Bronchial epithelial cell (primary cell): ENCODE measurements around the gene LRRC28. TPM values are rescaled to one million over a fixed set of nuclear protein-coding genes. Genes with fewer than 3 reads are reported as not detected.

Experiments used
- DNase-seq: peaks from one replicate; pipeline ENCODE4 v3.0.0-alpha.2; 2010; ENCODE audit warnings: low read depth
- FAIRE-seq: peaks from 2 replicates; lab custom pipeline; 2011; peaks lifted over from hg19 to GRCh38; lab: Jason Lieb, UNC
- H3K27me3 ChIP-seq: 2 replicates; pipeline ENCODE4 v1.5.1; 2011; ENCODE audit warnings: low read length; ENCODE audit not compliant: control insufficient read depth, insufficient read depth
- H3K36me3 ChIP-seq: 2 replicates; pipeline ENCODE4 v1.5.1; 2011; ENCODE audit warnings: low read length; ENCODE audit not compliant: control insufficient read depth, insufficient read depth
- H3K4me3 ChIP-seq: 2 replicates; pipeline ENCODE4 v1.5.1; 2011; ENCODE audit warnings: mild to moderate bottlenecking, low read depth, low read length, control low read depth
- CTCF ChIP-seq: IDR thresholded peaks from 2 replicates; pipeline ENCODE4 v1.5.1; 2011; ENCODE audit warnings: mild to moderate bottlenecking, moderate library complexity, low read length, control low read depth, inconsistent platforms; ENCODE audit not compliant: insufficient read depth, severe bottlenecking
- total RNA-seq: library from RNA; depleted of rRNA; stranded (reverse); fragments of >200 nt; gene quantifications from 2 replicates; pipeline ENCODE4 v1.2.1, GENCODE V29; 2014

The LRRC28 gene
- total RNA-seq, 1 donor from 2014 or later = 15.8 TPM

- FAIRE-seq (no peak), DNase-seq (no peak)
- no peak for TF ChIP-seq CTCF
- Histone ChIP-seq H3K36me3 (no peaks in the 10 kb centered on the region), H3K27me3 (no peaks in the 10 kb centered on the region), H3K4me3 (no peak overlapping the region)
Measured at GRCh38 chr15:99275525-99276128, 24.3 kb downstream of the LRRC28 start.

- FAIRE-seq (no peak), DNase-seq (no peak)
- TF ChIP-seq CTCF = no peak
- H3K36me3 ChIP-seq = no peaks in the 10 kb centered on the region
- no peak overlapping the region for H3K4me3 ChIP-seq
- no peaks in the 10 kb centered on the region for H3K27me3 ChIP-seq
Measured at GRCh38 chr15:99279290-99279689, 28.0 kb downstream of the LRRC28 start.

- Histone ChIP-seq H3K4me3 (no peak overlapping the region), H3K36me3 (no peaks in the 10 kb centered on the region), H3K27me3 (no peaks in the 10 kb centered on the region)
- DNase-seq = no peak
- no peak for TF ChIP-seq CTCF
- FAIRE-seq = no peak
Measured at GRCh38 chr15:99279827-99280226, 28.5 kb downstream of the LRRC28 start.

GRCh38 chr15:99282121-99282520, 30.8 kb downstream of the LRRC28 start:
- peak; percentile 47 for DNase-seq
- FAIRE-seq = no peak
- Histone ChIP-seq H3K4me3 (no peak overlapping the region), H3K27me3 (no peaks in the 10 kb centered on the region), H3K36me3 (no peaks in the 10 kb centered on the region)
- no peak for TF ChIP-seq CTCF

- FAIRE-seq (no peak), DNase-seq (peak; percentile 26)
- Histone ChIP-seq H3K36me3 (no peaks in the 10 kb centered on the region), H3K27me3 (no peaks in the 10 kb centered on the region), H3K4me3 (no peak overlapping the region)
- no peak for TF ChIP-seq CTCF
Measured at GRCh38 chr15:99282586-99282985, 31.3 kb downstream of the LRRC28 start.

- H3K4me3 ChIP-seq = no peak overlapping the region
- H3K27me3 ChIP-seq = no peaks in the 10 kb centered on the region
- no peak for FAIRE-seq
- no peak for DNase-seq
- no peaks in the 10 kb centered on the region for H3K36me3 ChIP-seq
- no peak for TF ChIP-seq CTCF
Measured at GRCh38 chr15:99283717-99284116, 32.4 kb downstream of the LRRC28 start.
